Activated CD8-positive, alpha-beta memory T cell treated with anti-CD3 and anti-CD28 coated beads, Interleukin-2, amount 50 U/mL, for 24 hours (primary cell): ENCODE data around the gene RAB15.

Experiments
- DNase-seq: peaks from one replicate; pipeline ENCODE4 v3.0.0-alpha.2; 2020; ENCODE audit errors: extremely low read depth

The RAB15 gene

DNA sequence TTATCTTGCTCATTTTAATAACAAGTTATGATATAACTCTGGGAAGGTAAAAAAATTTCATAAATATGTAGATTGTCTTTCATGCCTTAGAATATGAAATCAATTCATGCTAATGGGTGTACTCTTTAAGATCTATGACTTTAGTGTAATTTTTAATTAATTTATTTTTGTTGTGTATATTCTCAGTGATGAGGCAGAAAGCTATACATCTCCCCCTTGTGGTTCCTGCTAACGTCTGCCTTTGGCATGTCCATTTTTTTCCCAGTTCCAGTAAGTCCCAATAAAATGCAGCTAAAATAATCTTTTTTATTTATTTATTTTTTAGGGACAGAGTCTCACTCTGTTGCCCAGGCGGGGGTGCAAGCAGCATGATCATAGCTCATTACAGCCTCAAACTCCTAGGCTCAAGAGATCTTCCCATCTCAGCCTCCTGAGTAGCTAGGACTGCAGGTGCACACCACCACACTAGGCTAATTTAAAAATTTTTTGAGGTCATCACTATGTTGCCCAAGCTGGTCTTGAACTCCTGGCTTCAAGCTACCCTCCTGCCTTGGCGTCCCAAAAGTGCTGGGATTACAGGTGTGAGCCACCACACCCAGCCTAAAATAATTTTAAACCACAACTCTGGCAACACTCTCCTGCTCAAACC, 61.2 kb downstream of the RAB15 start:
- DNase-seq, result no peak

DNA sequence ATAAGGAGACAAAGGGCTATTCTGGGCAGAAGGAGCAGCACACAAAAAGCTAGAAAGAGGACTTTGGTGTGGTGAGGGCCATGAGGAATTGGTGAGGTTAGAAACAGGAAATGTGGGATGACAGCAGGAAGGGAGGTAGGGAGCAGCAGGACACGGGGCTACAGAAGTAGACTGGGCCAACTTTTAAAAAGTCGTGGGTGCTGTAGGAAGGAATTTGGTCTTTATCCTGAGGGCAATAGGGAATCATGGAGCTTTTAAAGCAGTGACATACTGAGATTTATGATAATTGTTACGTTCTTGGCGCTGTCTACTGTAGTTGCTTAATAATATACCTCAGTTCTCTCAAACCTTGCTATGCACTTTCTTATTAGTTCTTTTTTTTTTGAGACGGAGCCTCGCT, 66.1 kb downstream of the RAB15 start:
- no peak for DNase-seq

- no peak for DNase-seq
Measured at GRCh38 chr14:64899958-64900357, 72.2 kb downstream of the RAB15 start.
